ENCODE data around the gene P4HTM. TPM values are rescaled to one million over a fixed set of nuclear protein-coding genes. Genes with fewer than 3 reads are reported as not detected.

The P4HTM gene
- total and polyA plus RNA-seq, 2 of the 8 experiments (the other 6 are each of a cell fraction or from before 2014, with no cell fraction given), result 19.1 to 25.4 TPM

DNA sequence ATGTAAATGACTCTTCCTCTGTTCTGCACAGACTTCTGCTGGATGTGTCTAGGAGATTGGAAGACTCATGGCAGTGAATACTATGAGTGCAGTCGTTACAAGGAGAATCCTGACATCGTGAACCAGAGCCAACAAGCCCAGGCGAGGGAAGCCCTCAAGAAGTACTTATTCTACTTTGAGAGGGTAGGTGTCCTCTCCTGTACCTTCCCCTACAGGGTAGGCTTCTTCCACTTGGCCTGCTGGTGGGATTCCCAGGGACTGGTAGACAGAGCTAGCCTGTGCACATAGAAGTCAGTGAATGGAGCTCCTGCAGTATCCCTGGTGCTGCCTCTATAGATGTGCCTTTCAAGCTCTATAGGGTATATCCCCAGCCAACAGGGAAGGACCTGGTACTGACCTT is 10.6 kb upstream of the P4HTM start (continued):
- no peak for TF ChIP-seq RNF2 (IDR thresholded peaks at IDR 0.05; ENCODE audit: borderline replicate concordance, low read depth, low read length, missing control alignments, poor library complexity, severe bottlenecking)

All from H1 (cell line).